Measurements from ENCODE around the gene OSTM1. TPM values are rescaled to one million over a fixed set of nuclear protein-coding genes. Genes with fewer than 3 reads are reported as not detected.

The OSTM1 gene
- total RNA-seq, 2 experiments from 2014 or later, result 14.0 to 16.3 TPM

- H3K4me3 Mint-ChIP-seq, result no peak overlapping the region
- no peak overlapping the region for H3K27ac Mint-ChIP-seq
- no peaks in the 10 kb centered on the region for H3K4me1 Mint-ChIP-seq (ENCODE audit: low read depth)
- ChIA-PET POLR2A (no interaction called here), CTCF (no interaction called here)
- DNase-seq, result no peak
- intact Hi-C loops (cut with micrococcal nuclease), result no loop called here
- H3K36me3 Mint-ChIP-seq, result no peaks in the 10 kb centered on the region
- no peaks in the 10 kb centered on the region for H3K9me3 Mint-ChIP-seq
- peaks cover 1% of the 10 kb centered on the region for H3K27me3 Mint-ChIP-seq
Observed at GRCh38 chr6:108093781-108094300, 19.3 kb upstream of the OSTM1 start.

GRCh38 chr6:108091288-108091687 lies 16.7 kb upstream of the OSTM1 start:
- Mint-ChIP-seq H3K36me3 (no peaks in the 10 kb centered on the region), H3K9me3 (no peaks in the 10 kb centered on the region), H3K4me3 (no peak overlapping the region), H3K4me1 (ENCODE audit: low read depth) (no peaks in the 10 kb centered on the region), H3K27ac (no peak overlapping the region), H3K27me3 (no peaks in the 10 kb centered on the region)
- POLR2A ChIA-PET, result no interaction called here
- CTCF ChIA-PET, result interaction anchor here (1.2 kb wide), 1 partner anchor 42 kb away, joined by 3 read pairs; no protein-coding TSS in a partner anchor
- intact Hi-C loops (cut with micrococcal nuclease), result no loop called here
- no peak for DNase-seq

- peaks cover 2% of the 10 kb centered on the region for H3K27me3 Mint-ChIP-seq
- no peaks in the 10 kb centered on the region for H3K36me3 Mint-ChIP-seq
- H3K4me3 Mint-ChIP-seq, result no peak overlapping the region
- intact Hi-C loops (cut with micrococcal nuclease), result no loop called here
- no peak for DNase-seq
- H3K9me3 Mint-ChIP-seq, result no peaks in the 10 kb centered on the region
- H3K27ac Mint-ChIP-seq, result no peak overlapping the region
- ChIA-PET CTCF (no interaction called here), POLR2A (no interaction called here)
- no peaks in the 10 kb centered on the region for H3K4me1 Mint-ChIP-seq (ENCODE audit: low read depth)
Observed at GRCh38 chr6:108083349-108083748, 8.8 kb upstream of the OSTM1 start.

- ChIA-PET POLR2A (no interaction called here), CTCF (no interaction called here)
- Mint-ChIP-seq H3K4me3 (no peak overlapping the region), H3K36me3 (no peaks in the 10 kb centered on the region), H3K4me1 (ENCODE audit: low read depth) (no peaks in the 10 kb centered on the region), H3K27ac (no peak overlapping the region), H3K27me3 (peaks cover 2% of the 10 kb centered on the region), H3K9me3 (no peaks in the 10 kb centered on the region)
- intact Hi-C loops (cut with micrococcal nuclease), result no loop called here
- DNase-seq, result no peak
Observed at GRCh38 chr6:108082539-108082938, 8.0 kb upstream of the OSTM1 start.

- CTCF ChIA-PET, result no interaction called here
- Mint-ChIP-seq H3K4me3 (no peak overlapping the region), H3K27me3 (no peaks in the 10 kb centered on the region)
Observed at GRCh38 chr6:108080010-108080780, 5.7 kb upstream of the OSTM1 start.

GRCh38 chr6:108078191-108078590 lies 3.6 kb upstream of the OSTM1 start:
- intact Hi-C loops (cut with micrococcal nuclease), result no loop called here
- no peak for DNase-seq
- Mint-ChIP-seq H3K9me3 (no peaks in the 10 kb centered on the region), H3K4me1 (ENCODE audit: low read depth) (peaks cover 10% of the 10 kb centered on the region), H3K27me3 (no peaks in the 10 kb centered on the region), H3K4me3 (no peak overlapping the region), H3K27ac (no peak overlapping the region), H3K36me3 (no peaks in the 10 kb centered on the region)
- ChIA-PET POLR2A (interaction anchor here (0.5 kb wide), 1 partner anchor 9 kb away, joined by 3 read pairs; no protein-coding TSS in a partner anchor), CTCF (no interaction called here)

More at GRCh38 chr6:108080010-108080780, 5.7 kb upstream of the OSTM1 start:
- Mint-ChIP-seq H3K4me1 (ENCODE audit: low read depth) (peaks cover under 1% of the 10 kb centered on the region), H3K9me3 (no peaks in the 10 kb centered on the region), H3K36me3 (no peaks in the 10 kb centered on the region), H3K27ac (no peak overlapping the region)
- DNase-seq, result no peak
- POLR2A ChIA-PET, result no interaction called here
- intact Hi-C loops (cut with micrococcal nuclease), result no loop called here

- no peaks in the 10 kb centered on the region for H3K36me3 Mint-ChIP-seq
- no peaks in the 10 kb centered on the region for H3K9me3 Mint-ChIP-seq
- POLR2A ChIA-PET, result no interaction called here
- no peak overlapping the region for H3K27ac Mint-ChIP-seq
- no peaks in the 10 kb centered on the region for H3K27me3 Mint-ChIP-seq
- H3K4me3 Mint-ChIP-seq, result peak overlapping the region; percentile 80
- DNase-seq, result no peak
- H3K4me1 Mint-ChIP-seq (ENCODE audit: low read depth), result peaks cover 24% of the 10 kb centered on the region
- intact Hi-C loops (cut with micrococcal nuclease), result loop anchor here (1.0 to 5.0 kb wide), 5 partner anchors 41 to 1308 kb away; partner anchors contain the start of genes AFG1L, CD164, SEC63 and SNX3
- CTCF ChIA-PET, result no interaction called here
Observed at GRCh38 chr6:108074057-108074358, 533 bp downstream of the OSTM1 start.

GRCh38 chr6:108071736-108072276 lies 2.7 kb downstream of the OSTM1 start:
- no peaks in the 10 kb centered on the region for H3K9me3 Mint-ChIP-seq
- no peak overlapping the region for H3K27ac Mint-ChIP-seq
- H3K36me3 Mint-ChIP-seq, result no peaks in the 10 kb centered on the region
- CTCF ChIA-PET, result no interaction called here
- POLR2A ChIA-PET, result no interaction called here
- no peak overlapping the region for H3K4me3 Mint-ChIP-seq
- no peaks in the 10 kb centered on the region for H3K27me3 Mint-ChIP-seq
- peaks cover 24% of the 10 kb centered on the region for H3K4me1 Mint-ChIP-seq (ENCODE audit: low read depth)
- no peak for DNase-seq
- intact Hi-C loops (cut with micrococcal nuclease), result loop anchor here (5.0 kb wide), 1 partner anchor 1310 kb away; the partner anchor contains the start of gene CD164

GRCh38 chr6:108068618-108069017 lies 5.9 kb downstream of the OSTM1 start:
- ChIA-PET CTCF (no interaction called here), POLR2A (no interaction called here)
- peaks cover 18% of the 10 kb centered on the region for H3K4me1 Mint-ChIP-seq (ENCODE audit: low read depth)
- no peaks in the 10 kb centered on the region for H3K9me3 Mint-ChIP-seq
- H3K27me3 Mint-ChIP-seq, result no peaks in the 10 kb centered on the region
- no peak overlapping the region for H3K27ac Mint-ChIP-seq
- DNase-seq, result peak; percentile 65
- H3K4me3 Mint-ChIP-seq, result no peak overlapping the region
- intact Hi-C loops (cut with micrococcal nuclease), result no loop called here
- H3K36me3 Mint-ChIP-seq, result peaks cover 2% of the 10 kb centered on the region

GRCh38 chr6:108068182-108068581 lies 6.4 kb downstream of the OSTM1 start:
- Mint-ChIP-seq H3K27me3 (no peaks in the 10 kb centered on the region), H3K9me3 (no peaks in the 10 kb centered on the region), H3K36me3 (peaks cover 2% of the 10 kb centered on the region), H3K4me3 (no peak overlapping the region), H3K4me1 (ENCODE audit: low read depth) (peaks cover 14% of the 10 kb centered on the region), H3K27ac (no peak overlapping the region)
- DNase-seq, result no peak
- ChIA-PET CTCF (no interaction called here), POLR2A (no interaction called here)
- intact Hi-C loops (cut with micrococcal nuclease), result no loop called here

GRCh38 chr6:108052706-108053105 lies 21.8 kb downstream of the OSTM1 start:
- no peak for DNase-seq
- intact Hi-C loops (cut with micrococcal nuclease), result loop anchor here (5.0 kb wide), 1 partner anchor 185 kb away; no protein-coding TSS in a partner anchor
- POLR2A ChIA-PET, result no interaction called here
- Mint-ChIP-seq H3K27ac (no peak overlapping the region), H3K27me3 (no peaks in the 10 kb centered on the region), H3K36me3 (peaks cover 1% of the 10 kb centered on the region), H3K9me3 (no peaks in the 10 kb centered on the region), H3K4me1 (ENCODE audit: low read depth) (no peaks in the 10 kb centered on the region), H3K4me3 (no peak overlapping the region)
- CTCF ChIA-PET, result no interaction called here

- H3K27me3 Mint-ChIP-seq, result no peaks in the 10 kb centered on the region
- POLR2A ChIA-PET, result no interaction called here
Observed at GRCh38 chr6:108051481-108051880, 23.1 kb downstream of the OSTM1 start.

GRCh38 chr6:108039681-108040080 lies 34.9 kb downstream of the OSTM1 start:
- CTCF ChIA-PET, result interaction anchor here (3.2 kb wide), 1 partner anchor 10 kb away, joined by 12 read pairs; no protein-coding TSS in a partner anchor
- DNase-seq, result no peak
- POLR2A ChIA-PET, result no interaction called here
- Mint-ChIP-seq H3K9me3 (no peaks in the 10 kb centered on the region), H3K4me1 (ENCODE audit: low read depth) (no peaks in the 10 kb centered on the region), H3K27me3 (no peaks in the 10 kb centered on the region), H3K4me3 (no peak overlapping the region), H3K27ac (no peak overlapping the region), H3K36me3 (peaks cover 18% of the 10 kb centered on the region)
- intact Hi-C loops (cut with micrococcal nuclease), result no loop called here

More at GRCh38 chr6:108051481-108051880, 23.1 kb downstream of the OSTM1 start:
- peaks cover 8% of the 10 kb centered on the region for H3K36me3 Mint-ChIP-seq
- no peak overlapping the region for H3K27ac Mint-ChIP-seq
- CTCF ChIA-PET, result interaction anchor here (4.3 kb wide), 1 partner anchor 376 kb away, joined by 19 read pairs; no protein-coding TSS in a partner anchor
- H3K4me3 Mint-ChIP-seq, result no peak overlapping the region
- H3K9me3 Mint-ChIP-seq, result no peaks in the 10 kb centered on the region
- no peak for DNase-seq
- H3K4me1 Mint-ChIP-seq (ENCODE audit: low read depth), result no peaks in the 10 kb centered on the region
- intact Hi-C loops (cut with micrococcal nuclease), result loop anchor here (2.0 to 5.0 kb wide), 2 partner anchors 184 to 377 kb away; no protein-coding TSS in a partner anchor
